SH-SY5Y (cell line): ENCODE measurements around the gene SPP1.

ENCODE experiments used
- GATA2 ChIP-seq: IDR thresholded peaks from 2 replicates; pipeline ENCODE4 v1.6.1; 2011; ENCODE audit warnings: mild to moderate bottlenecking, low read depth, low read length
- GATA3 ChIP-seq: IDR thresholded peaks from 2 replicates; pipeline ENCODE4 v1.6.1; 2011; ENCODE audit warnings: low read depth, mild to moderate bottlenecking, low read length, moderate library complexity

Gene SPP1

DNA sequence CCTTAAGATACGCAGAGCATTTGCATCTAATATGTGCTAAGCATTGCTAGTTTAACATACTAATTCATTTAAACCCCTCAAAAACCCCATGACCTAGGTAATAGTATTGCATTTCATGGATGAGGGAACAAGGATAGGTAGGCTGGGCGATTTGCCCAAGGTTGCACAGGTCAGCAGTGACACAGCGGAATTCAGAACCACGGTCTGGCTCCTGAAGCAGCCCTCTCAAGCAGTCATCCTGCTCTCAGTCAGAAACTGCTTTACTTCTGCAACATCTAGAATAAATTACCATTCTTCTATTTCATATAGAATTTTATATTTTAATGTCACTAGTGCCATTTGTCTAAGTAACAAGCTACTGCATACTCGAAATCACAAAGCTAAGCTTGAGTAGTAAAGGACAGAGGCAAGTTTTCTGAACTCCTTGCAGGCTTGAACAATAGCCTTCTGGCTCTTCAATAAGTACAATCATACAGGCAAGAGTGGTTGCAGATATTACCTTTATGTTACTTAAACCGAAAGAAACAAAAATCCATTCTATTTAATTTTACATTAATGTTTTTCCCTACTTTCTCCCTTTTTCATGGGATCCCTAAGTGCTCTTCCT lies 555 bp upstream of the SPP1 start:
- no peak for TF ChIP-seq GATA3
- no peak for TF ChIP-seq GATA2

DNA sequence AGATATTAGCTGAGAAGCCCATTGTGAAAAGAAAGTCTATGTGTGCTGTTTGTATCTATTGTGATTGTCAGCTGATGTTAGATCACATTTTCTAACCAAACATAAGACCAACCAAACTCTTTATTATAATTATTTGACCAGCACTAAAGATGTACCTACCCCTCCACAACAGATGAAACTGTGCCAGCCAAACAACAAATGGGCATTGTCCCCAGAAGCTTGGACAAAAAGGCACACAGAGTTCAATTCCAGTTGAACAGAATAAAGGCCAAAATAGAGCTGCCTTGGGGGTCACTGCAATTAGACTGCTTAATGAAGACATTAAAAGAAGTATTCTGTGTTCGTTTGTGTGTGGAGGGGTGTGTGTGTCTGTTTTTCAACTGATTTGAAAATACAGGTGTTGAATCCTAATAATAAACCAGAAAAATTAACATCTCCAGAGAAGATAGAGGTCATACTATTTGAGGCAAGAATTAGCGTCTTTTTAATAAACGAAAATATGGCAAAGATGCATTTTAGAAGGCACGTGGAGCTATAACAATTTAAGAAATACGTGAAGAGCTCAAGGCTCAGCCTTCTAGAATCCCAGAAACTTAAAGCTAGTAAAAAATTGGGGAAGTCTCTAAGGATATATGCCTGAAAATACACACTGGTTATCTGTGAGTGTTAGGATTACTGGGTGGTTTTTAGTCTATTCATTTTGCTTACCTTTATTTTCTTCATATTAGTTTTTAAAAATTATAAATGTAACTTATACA lies 2.2 kb downstream of the SPP1 start:
- no peak for TF ChIP-seq GATA3
- TF ChIP-seq GATA2: no peak

DNA sequence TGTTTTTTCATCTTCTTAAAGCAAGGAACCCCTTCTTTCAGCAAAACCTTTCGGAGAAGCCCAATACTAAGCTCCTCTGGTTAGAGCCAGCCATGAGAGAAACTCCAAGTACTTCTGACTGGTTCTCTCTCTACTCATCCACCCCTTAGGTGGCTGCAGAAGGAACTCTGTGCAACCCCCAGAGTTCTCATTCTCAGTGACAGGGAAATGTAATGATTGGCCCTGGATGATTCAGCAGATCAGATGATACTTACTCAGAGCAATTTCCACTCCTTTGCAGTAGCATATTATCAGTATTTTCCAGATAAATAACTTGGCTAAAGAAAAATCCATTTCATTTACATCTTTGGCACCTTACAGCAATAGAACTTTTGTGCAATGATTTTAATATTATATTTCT lies 3.2 kb downstream of the SPP1 start:
- no peak for TF ChIP-seq GATA3

DNA sequence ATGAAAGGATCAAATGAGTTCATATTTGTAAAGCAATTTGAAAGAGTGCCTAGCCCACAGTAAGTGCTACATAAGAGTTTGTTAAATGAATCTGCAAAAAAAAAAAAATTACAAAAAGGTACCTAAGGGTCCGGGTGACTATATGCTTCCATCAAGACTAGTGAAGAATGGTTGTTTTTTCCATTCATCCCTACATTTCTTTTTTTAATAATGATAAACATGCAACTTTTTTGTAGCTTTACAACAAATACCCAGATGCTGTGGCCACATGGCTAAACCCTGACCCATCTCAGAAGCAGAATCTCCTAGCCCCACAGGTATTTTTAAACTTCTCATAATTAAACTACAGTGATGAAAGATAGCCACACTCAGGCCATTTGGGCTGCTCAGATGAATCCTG lies 4.3 kb downstream of the SPP1 start:
- TF ChIP-seq GATA3: no peak
- no peak for TF ChIP-seq GATA2

DNA sequence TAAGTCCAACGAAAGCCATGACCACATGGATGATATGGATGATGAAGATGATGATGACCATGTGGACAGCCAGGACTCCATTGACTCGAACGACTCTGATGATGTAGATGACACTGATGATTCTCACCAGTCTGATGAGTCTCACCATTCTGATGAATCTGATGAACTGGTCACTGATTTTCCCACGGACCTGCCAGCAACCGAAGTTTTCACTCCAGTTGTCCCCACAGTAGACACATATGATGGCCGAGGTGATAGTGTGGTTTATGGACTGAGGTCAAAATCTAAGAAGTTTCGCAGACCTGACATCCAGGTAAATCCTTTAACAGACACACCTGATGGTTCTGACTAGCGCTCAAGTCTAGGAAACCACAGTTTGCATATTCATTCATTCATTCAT lies 6.0 kb downstream of the SPP1 start:
- TF ChIP-seq GATA2 (no peak), GATA3 (no peak)

DNA sequence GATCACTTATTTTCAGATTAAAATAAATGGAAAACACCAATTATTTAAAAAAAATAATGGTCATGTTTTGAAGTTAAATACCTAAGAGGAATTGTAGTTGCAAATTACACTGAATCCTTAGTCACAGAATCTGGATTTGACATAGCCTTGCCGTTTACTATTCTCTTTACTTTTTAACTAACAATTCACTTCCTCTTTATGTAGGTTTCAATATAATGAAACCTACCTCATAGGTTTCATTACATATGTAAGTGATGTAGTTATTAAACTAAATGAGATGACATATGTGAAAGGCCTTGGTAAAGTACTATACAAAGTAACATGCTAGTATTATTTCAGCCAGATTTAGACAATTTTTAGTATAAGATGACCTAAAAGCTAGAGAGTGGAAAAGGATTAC lies 6.5 kb downstream of the SPP1 start:
- no peak for TF ChIP-seq GATA2
- no peak for TF ChIP-seq GATA3

DNA sequence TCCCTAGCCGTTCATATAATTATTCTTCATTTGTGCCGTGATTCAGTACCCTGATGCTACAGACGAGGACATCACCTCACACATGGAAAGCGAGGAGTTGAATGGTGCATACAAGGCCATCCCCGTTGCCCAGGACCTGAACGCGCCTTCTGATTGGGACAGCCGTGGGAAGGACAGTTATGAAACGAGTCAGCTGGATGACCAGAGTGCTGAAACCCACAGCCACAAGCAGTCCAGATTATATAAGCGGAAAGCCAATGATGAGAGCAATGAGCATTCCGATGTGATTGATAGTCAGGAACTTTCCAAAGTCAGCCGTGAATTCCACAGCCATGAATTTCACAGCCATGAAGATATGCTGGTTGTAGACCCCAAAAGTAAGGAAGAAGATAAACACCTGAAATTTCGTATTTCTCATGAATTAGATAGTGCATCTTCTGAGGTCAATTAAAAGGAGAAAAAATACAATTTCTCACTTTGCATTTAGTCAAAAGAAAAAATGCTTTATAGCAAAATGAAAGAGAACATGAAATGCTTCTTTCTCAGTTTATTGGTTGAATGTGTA lies 7.0 kb downstream of the SPP1 start:
- TF ChIP-seq GATA2 (no peak), GATA3 (no peak)

DNA sequence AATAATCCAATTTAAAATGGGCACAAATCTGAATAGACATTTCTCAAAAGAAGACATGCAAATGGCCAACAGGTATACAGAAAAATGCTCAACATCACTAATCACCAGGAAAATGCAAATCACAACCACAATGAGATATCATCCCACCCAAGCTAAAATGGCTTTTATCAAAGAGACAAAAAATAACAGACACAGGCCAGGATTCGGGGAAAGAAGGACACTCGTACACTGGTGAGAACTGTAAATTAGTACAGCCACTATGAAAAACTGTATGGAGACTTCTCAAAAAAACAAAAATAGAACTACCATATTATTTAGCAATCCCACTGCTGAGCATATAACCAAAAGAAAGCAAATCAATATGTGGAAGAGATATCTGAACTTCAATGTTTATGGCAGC lies 8.5 kb downstream of the SPP1 start:
- TF ChIP-seq GATA2 (no peak), GATA3 (no peak)

DNA sequence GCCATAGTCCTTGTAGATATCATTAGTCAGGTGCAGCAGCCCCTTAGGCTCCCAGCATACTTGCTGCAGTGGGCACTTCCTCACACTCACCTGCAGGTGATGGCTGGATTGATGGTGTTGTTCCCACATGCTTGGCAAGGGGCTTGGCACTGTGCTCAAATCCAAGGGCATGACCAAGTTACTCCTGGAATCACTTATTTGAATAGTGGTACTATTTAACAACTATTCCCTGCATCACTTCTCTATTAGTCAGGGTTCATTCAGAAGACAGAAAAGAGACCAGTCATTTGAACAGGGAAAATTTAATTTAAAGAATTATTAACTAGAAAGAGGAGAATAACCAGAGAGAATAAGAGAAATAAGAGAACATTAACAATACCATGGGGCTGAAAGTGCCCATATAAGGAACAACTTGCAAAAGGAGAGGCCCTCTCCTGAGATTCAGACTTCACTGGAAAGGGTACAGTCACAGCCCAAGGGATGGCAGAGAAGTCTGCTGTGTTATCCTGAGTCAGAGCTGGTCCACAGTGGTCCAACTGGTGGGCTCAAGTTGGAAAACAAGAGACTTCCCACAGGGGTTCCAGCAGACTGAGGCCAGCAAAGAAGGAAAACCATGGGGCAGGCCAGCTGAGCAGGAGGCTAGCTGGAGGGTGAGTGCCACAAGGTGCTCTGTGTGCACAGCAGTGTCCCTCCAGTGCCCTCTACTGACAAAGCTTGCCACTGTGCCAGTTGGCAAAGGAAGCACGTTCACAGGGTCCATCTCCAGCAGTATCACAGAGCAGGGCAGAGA lies 9.8 kb downstream of the SPP1 start:
- no peak for TF ChIP-seq GATA3
- no peak for TF ChIP-seq GATA2

DNA sequence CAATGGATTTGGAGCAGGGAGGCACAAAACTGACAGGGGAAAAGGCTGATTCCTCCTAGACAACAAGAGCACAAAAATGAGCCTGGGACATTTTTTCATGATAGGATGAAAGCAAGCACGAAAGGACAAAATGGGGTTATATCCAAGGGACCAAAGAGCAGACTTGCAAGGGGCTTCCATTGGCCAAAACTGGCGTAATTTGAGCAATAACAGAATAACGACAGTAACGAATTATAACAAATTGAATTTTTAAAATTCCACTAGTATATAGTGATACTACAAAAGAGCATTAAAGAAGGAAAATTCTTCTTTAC lies 10.3 kb downstream of the SPP1 start:
- TF ChIP-seq GATA2: no peak
- TF ChIP-seq GATA3: no peak

DNA sequence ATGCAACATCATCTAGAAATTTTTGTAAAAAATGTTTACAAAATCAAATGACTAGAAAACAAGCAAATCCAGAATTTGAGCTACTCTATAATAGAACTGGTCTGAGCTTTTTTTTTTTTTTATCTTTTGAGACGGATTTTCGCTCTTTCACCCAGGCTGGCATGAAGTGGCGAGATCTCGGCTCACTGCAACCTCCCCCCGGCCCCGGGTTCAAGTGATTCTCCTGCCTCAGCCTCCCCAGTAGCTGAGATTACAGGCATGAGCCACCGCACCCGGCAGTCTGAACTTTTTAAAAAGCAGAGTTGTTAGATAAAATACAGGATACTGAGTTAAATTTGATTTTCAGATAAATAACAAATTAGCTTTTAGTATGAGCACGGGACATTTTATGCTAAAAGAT lies 11.0 kb downstream of the SPP1 start:
- no peak for TF ChIP-seq GATA2
- TF ChIP-seq GATA3: no peak

DNA sequence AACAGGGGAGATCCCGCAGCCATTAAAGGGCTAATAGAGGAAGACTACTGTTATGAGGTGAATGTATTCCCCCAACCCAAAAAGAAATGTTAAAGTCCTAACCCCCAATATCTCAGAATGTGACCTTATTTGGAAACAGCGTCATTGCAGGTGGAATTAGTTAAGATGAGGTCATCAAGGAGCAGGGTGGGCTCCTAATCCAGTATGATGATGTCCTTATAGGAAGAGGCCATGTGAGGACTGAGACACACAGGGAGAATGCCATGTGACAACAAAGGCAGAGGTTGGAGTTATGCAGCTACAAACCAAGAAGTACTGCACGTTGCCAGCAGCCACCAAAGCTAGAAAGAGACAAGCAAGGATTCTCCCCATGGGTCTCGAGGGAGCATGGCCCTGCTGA lies 14.3 kb downstream of the SPP1 start:
- no peak for TF ChIP-seq GATA3
- TF ChIP-seq GATA2: no peak

DNA sequence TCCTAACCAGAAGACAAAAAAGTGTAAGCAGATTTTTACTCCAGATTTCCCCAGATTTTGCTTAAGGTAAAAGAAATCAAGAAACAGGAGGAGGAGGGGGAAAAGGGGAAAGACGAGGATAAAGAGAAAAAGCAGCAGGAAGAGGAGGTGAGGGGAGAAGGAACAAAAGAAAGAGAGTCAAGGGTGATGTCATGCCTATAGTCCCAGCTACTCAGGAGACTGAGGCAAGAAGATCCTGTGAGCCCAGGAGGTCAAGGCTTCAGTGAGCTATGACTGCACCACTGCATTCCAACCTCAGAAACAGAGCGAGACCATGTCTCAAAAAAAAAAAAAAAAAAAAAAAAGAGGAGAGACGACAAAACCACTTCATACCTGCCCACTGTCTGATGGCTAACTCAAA lies 19.9 kb downstream of the SPP1 start:
- TF ChIP-seq GATA2: no peak
- no peak for TF ChIP-seq GATA3

DNA sequence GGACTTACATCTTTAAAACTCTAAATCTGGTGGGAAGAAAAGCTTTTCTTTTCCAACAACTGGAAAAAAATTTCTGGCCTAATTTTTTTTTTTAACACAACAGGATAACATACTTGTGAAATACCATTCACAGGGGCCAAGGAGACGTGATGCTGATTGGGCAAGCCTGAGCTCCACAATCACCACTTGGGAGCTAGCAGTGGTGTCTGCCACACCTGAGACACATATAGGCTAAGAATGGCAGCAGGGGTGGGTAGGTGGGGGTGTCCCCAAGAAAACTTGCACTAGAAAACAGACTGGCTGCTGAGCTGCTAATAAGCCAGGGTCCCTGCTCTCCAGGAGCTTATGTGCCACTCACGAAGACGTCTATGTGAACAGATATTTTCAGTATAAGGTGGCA lies 26.4 kb downstream of the SPP1 start:
- TF ChIP-seq GATA2 (no peak), GATA3 (no peak)

DNA sequence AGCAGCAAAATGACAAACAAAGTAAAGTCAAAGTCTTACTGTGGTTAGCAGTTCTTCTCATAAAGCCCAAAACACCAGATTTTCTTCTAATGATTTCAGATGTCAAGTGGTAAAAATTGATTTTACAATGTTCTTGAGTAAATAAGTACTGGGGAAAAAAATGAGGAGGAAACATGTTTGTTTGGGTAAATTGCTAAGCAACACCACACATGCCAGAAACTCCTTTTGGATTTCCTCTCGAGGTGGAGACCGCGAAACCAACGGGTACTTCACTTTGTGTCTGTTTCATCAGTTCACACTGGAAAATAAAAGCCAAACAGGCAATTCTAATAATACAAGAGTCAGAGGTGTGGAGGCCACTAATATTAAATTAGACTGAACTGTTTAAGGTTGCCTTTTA lies 27.3 kb downstream of the SPP1 start:
- TF ChIP-seq GATA2 (no peak), GATA3 (no peak)
